NCI-H2107 treated with DMSO at 0.1 percent for 48 hours (cell line): ENCODE results near the gene SLC6A6.

Source experiments
- DNase-seq: peaks from one replicate; lab custom pipeline; 2025; ENCODE audit not compliant: unreplicated experiment; lab: John Stamatoyannopoulos, UW

SLC6A6 gene

GRCh38 chr3:14536837-14537589 lies 134.6 kb downstream of the SLC6A6 start:
- no peak for DNase-seq

GRCh38 chr3:14537590-14538450 lies 135.4 kb downstream of the SLC6A6 start:
- DNase-seq, result no peak

GRCh38 chr3:14538451-14539088 lies 136.2 kb downstream of the SLC6A6 start:
- DNase-seq, result no peak
